ENCODE data around the gene KCNE4. TPM values are rescaled to one million over a fixed set of nuclear protein-coding genes. Genes with fewer than 3 reads are reported as not detected.

The KCNE4 gene
- polyA plus RNA-seq, 1 of the 3 experiments (the other 2 are of a cell fraction): 0.20 TPM

DNA sequence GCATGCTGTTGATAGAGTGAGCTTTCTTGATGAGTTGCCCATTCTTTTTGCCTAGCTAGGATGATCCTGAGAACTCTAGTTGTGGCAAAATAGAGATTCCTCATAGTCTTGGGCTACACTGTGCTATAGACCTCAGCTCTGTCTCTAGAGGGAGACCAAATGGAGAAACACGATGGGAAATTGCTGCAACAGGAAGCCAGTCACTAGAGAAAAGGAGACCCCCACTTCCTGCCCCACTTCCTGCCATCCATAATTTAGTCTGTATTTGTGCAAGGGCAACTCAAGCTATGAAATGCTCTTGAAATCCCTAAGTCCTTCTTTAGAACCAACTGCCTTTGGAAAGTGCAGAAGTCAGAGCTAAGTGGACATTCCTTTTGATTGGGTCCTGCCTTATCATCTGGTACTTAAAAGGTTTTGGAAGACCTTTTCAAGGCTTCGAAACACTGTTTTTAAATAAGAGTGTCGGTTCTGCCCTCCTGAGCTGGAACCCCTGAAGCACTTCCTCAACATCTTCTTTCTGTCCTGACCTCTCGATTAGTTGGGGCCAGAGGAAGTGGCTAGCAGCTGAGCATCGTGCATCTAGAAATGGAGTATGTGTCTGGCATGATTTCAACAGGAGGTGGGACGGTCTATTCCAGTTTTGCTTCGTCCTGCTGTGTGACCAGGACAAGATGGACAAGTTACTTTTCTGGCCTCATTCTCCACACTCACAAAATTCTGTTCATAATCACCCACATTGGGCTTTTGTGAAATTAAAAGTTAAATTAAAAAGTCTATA is 8.6 kb upstream of the KCNE4 start (continued):
- TF ChIP-seq SMC3 (IDR thresholded peaks at IDR 0.05; ENCODE audit: low read depth, low read length) (no peak), RCOR1 (IDR thresholded peaks at IDR 0.05; ENCODE audit: low read length) (no peak), NRF1 (IDR thresholded peaks at IDR 0.05; ENCODE audit: low read depth, low read length) (no peak), EZH2phosphoT487 (IDR thresholded peaks at IDR 0.05; ENCODE audit: borderline replicate concordance, low read depth) (no peak), FOXM1 (IDR thresholded peaks at IDR 0.05; ENCODE audit: low read depth) (no peak), CHD2 (IDR thresholded peaks at IDR 0.05; ENCODE audit: low read length, partially characterized antibody) (no peak)

DNA sequence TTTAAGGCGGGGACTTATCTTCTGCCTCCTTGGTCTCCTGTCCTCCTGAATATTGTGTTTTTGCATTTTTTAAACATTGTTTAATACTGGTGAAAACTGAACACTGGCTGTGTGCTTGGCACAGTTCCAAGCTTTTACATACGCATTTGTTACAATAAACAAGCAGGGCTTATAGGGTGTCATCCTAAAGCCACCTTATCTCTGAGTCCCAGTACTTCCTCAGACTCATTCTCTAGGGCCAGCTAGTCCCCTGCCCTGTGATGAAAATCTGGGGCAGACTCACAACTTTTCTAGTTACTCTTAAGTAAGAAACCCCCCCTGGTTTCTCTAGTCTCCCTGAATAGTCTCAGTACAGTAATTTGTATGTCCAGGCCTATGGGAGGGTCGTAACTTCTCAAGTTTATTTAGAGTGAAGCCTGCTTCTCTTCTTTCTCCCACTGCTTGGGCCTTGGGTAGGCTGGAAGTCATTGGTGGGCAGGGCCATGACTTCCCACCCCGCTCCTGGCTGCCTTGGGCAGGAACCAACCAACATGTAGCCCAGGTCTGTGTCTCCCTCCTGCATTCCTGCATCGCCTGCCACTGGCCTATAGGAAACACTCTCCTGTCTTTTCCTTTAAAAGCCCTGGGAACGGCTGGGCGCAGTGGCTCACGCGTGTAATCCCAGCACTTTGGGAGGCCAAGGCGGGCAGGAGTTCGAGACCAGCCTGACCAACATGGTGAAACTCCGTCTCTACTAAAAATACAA is 7.7 kb upstream of the KCNE4 start:
- H3F3A ChIP-seq (replicated peaks; ENCODE audit: insufficient read depth): peaks cover 58% of the 10 kb centered on the region
- no peak for DNase-seq
- peak; percentile 39; the same call in 1 of the 2 replicates for TF ChIP-seq NFIC (IDR thresholded peaks at IDR 0.05; ENCODE audit: borderline replicate concordance)
- TF ChIP-seq EP300 (IDR thresholded peaks at IDR 0.05; ENCODE audit: borderline replicate concordance in 1 of 2, low read depth in 1 of 2, low read length in 1 of 2): no peak
- no peak overlapping the region for H3K4me2 ChIP-seq
- H3K79me2 ChIP-seq (ENCODE audit: insufficient read depth): no peaks in the 10 kb centered on the region
- no peaks in the 10 kb centered on the region for H4K20me1 ChIP-seq (ENCODE audit: insufficient read depth)
- no peak overlapping the region for H3K4me3 ChIP-seq (ENCODE audit: low read depth in 2 of 2, low read length in 1 of 2)
- no peaks in the 10 kb centered on the region for H3K9me2 ChIP-seq
- 0 out of 2 replicates have a peak overlapping the region, but pooled peaks have one; percentile 11 for H2AFZ ChIP-seq (ENCODE audit: low read depth)
- no peaks in the 10 kb centered on the region for H3K36me3 ChIP-seq (replicated peaks in 1 of 2; ENCODE audit: control insufficient read depth in 1 of 2, insufficient read depth in 2 of 2, low read length in 1 of 2)
- H3K4me1 ChIP-seq (ENCODE audit: control insufficient read depth in 1 of 2, insufficient read depth in 2 of 2, low read depth in 1 of 2, low read length in 1 of 2): peaks cover 17 to 68% of the 10 kb centered on the region in 2 experiments
- peak overlapping the region in 1 of 2 experiments; percentile 99; a peak in 3 of 4 replicates for H3K27ac ChIP-seq (ENCODE audit: low read depth in 2 of 2, low read length in 1 of 2)
- ChIA-PET CTCF (interaction anchor here (0.8 to 1.5 kb wide), 2 partner anchors 72 kb away, joined by 3 to 4 read pairs; no protein-coding TSS in a partner anchor), POLR2A (no interaction called here)
- H3K27me3 ChIP-seq (ENCODE audit: insufficient read depth): no peaks in the 10 kb centered on the region
- H3K9ac ChIP-seq: no peak overlapping the region
- H3K9me3 ChIP-seq: no peaks in the 10 kb centered on the region
- 93% methylated on average over 12 of the region's 12 CpGs for WGBS (ENCODE audit: low lambda C conversion rate)

DNA sequence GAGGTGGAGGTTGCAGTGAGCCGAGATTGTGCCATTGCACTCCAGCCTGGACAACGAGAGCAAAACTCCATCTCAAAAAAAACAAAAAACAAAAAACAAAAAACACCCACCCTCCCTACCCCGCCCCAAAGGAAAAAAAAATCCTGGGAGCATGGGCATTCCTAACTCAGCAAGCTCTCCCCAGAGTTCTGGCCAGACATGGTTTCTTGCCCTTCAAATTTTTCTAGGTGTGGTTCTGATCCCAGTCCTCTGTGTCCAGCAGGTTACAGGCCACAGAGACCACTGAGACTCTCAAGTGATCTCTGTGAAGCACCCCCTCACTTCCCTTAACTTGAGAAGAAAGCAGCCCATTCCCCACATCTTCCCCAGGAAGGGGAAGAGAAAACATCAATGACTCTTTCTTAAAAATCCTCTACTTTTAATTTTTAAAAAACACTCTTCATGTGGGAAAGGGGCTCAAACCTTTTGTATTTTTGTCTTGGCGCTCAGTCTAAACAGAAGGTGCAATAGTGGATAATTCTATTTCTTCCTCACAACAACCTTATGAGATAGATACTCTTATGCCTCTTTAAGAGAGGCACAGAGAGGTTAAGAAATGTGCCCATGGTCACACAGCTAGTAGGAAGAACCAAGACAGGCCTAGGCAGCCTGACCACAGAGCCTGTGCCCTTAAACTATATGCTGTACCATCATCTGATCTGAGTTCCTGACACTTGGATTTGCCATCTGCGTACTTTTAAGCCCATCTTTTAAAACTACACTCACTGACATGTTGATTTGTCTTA is 6.9 kb upstream of the KCNE4 start:
- H3K27me3 ChIP-seq (ENCODE audit: insufficient read depth): no peaks in the 10 kb centered on the region
- peaks cover 17 to 67% of the 10 kb centered on the region in 2 experiments for H3K4me1 ChIP-seq (ENCODE audit: control insufficient read depth in 1 of 2, insufficient read depth in 2 of 2, low read depth in 1 of 2, low read length in 1 of 2)
- no peak overlapping the region for H3K9ac ChIP-seq
- H3K79me2 ChIP-seq (ENCODE audit: insufficient read depth): no peaks in the 10 kb centered on the region
- TF ChIP-seq MEF2A (IDR thresholded peaks at IDR 0.05; ENCODE audit: borderline replicate concordance, low read depth) (no peak), EP300 (IDR thresholded peaks at IDR 0.05; ENCODE audit: borderline replicate concordance in 1 of 2, low read depth in 1 of 2, low read length in 1 of 2) (no peak), ELF1 (IDR thresholded peaks at IDR 0.05) (no peak)
- TF ChIP-seq, protein P1, sequence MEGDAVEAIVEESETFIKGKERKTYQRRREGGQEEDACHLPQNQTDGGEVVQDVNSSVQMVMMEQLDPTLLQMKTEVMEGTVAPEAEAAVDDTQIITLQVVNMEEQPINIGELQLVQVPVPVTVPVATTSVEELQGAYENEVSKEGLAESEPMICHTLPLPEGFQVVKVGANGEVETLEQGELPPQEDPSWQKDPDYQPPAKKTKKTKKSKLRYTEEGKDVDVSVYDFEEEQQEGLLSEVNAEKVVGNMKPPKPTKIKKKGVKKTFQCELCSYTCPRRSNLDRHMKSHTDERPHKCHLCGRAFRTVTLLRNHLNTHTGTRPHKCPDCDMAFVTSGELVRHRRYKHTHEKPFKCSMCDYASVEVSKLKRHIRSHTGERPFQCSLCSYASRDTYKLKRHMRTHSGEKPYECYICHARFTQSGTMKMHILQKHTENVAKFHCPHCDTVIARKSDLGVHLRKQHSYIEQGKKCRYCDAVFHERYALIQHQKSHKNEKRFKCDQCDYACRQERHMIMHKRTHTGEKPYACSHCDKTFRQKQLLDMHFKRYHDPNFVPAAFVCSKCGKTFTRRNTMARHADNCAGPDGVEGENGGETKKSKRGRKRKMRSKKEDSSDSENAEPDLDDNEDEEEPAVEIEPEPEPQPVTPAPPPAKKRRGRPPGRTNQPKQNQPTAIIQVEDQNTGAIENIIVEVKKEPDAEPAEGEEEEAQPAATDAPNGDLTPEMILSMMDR (IDR thresholded peaks at IDR 0.05): no peak
- TF ChIP-seq, protein P2, sequence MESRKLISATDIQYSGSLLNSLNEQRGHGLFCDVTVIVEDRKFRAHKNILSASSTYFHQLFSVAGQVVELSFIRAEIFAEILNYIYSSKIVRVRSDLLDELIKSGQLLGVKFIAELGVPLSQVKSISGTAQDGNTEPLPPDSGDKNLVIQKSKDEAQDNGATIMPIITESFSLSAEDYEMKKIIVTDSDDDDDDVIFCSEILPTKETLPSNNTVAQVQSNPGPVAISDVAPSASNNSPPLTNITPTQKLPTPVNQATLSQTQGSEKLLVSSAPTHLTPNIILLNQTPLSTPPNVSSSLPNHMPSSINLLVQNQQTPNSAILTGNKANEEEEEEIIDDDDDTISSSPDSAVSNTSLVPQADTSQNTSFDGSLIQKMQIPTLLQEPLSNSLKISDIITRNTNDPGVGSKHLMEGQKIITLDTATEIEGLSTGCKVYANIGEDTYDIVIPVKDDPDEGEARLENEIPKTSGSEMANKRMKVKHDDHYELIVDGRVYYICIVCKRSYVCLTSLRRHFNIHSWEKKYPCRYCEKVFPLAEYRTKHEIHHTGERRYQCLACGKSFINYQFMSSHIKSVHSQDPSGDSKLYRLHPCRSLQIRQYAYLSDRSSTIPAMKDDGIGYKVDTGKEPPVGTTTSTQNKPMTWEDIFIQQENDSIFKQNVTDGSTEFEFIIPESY (IDR thresholded peaks at IDR 0.05; ENCODE audit: borderline replicate concordance, low read depth): no peak
- POLR2A ChIA-PET: no interaction called here
- 99% methylated on average over 5 of the region's 5 CpGs for WGBS (ENCODE audit: low lambda C conversion rate)
- no peak overlapping the region for H3K4me2 ChIP-seq
- H3K27ac ChIP-seq (ENCODE audit: low read depth in 2 of 2, low read length in 1 of 2): peak overlapping the region in 1 of 2 experiments; percentile 99; a peak in 2 of 4 replicates
- no peak overlapping the region for H2AFZ ChIP-seq (ENCODE audit: low read depth)
- H3K9me3 ChIP-seq: no peaks in the 10 kb centered on the region
- DNase-seq: no peak
- H3K36me3 ChIP-seq (replicated peaks in 1 of 2; ENCODE audit: control insufficient read depth in 1 of 2, insufficient read depth in 2 of 2, low read length in 1 of 2): no peaks in the 10 kb centered on the region
- H3K4me3 ChIP-seq (ENCODE audit: low read depth in 2 of 2, low read length in 1 of 2): no peak overlapping the region
- no peaks in the 10 kb centered on the region for H3K9me2 ChIP-seq
- peaks cover 55% of the 10 kb centered on the region for H3F3A ChIP-seq (replicated peaks; ENCODE audit: insufficient read depth)
- CTCF ChIA-PET: interaction anchor here (1.5 kb wide), 1 partner anchor 73 kb away, joined by 3 read pairs; no protein-coding TSS in a partner anchor
- H4K20me1 ChIP-seq (ENCODE audit: insufficient read depth): no peaks in the 10 kb centered on the region

All from SK-N-SH (cell line).